SK-N-MC (cell line): Measurements from ENCODE around the gene TTC21A.

Source experiments
- EZH2 ChIP-seq: fragments of 200-600 bp; sonication (generic); IDR thresholded peaks from one replicate; pipeline ENCODE4 v1.6.1; 2017; ENCODE audit warnings: antibody characterized with exemption
- FOXP2 ChIP-seq: optimal IDR thresholded peaks from 2 replicates; pipeline ENCODE3; 2011; ENCODE audit warnings: mild to moderate bottlenecking, moderate library complexity; ENCODE audit not compliant: insufficient read depth; ENCODE audit errors: extremely low read length, control extremely low read depth
- POLR2AphosphoS5 ChIP-seq: IDR thresholded peaks from 2 replicates; pipeline ENCODE4 v1.6.1; 2012; ENCODE audit warnings: mild to moderate bottlenecking, low read depth, low read length, borderline replicate concordance

GRCh38 chr3:39138804-39139415, 31.4 kb downstream of the TTC21A start:
- TF ChIP-seq POLR2AphosphoS5 (no peak), EZH2 (no peak), FOXP2 (no peak)
